Inferior parietal cortex (tissue), 1 donor: ENCODE measurements around the gene FGF14.

Experiments used
- DNase-seq: peaks from one replicate; pipeline ENCODE4 v3.0.0-alpha.2; 2016; ENCODE audit errors: extremely low spot score

FGF14 gene

GRCh38 chr13:101986316-101986715 is 415.5 kb downstream of the FGF14 start:
- no peak for DNase-seq

GRCh38 chr13:101985321-101985720 is 416.5 kb downstream of the FGF14 start:
- DNase-seq: no peak

- DNase-seq: peak; percentile 23
These were observed 418.9 kb downstream of the FGF14 start for GRCh38 chr13:101982903-101983302.

GRCh38 chr13:101979825-101980224 is 422.0 kb downstream of the FGF14 start:
- no peak for DNase-seq

GRCh38 chr13:101978552-101979315 is 423.1 kb downstream of the FGF14 start:
- no peak for DNase-seq

GRCh38 chr13:101977475-101977874 is 424.4 kb downstream of the FGF14 start:
- DNase-seq: no peak

- no peak for DNase-seq
These were observed 429.7 kb downstream of the FGF14 start for GRCh38 chr13:101972191-101972590.

- no peak for DNase-seq
These were observed 431.5 kb downstream of the FGF14 start for GRCh38 chr13:101970341-101970740.

- DNase-seq: no peak
These were observed 434.1 kb downstream of the FGF14 start for GRCh38 chr13:101967781-101968180.

GRCh38 chr13:101967216-101967615 is 434.6 kb downstream of the FGF14 start:
- DNase-seq: no peak

- DNase-seq: no peak
These were observed 436.8 kb downstream of the FGF14 start for GRCh38 chr13:101965096-101965495.

- no peak for DNase-seq
These were observed 442.8 kb downstream of the FGF14 start for GRCh38 chr13:101959016-101959415.

GRCh38 chr13:101955764-101956163 is 446.1 kb downstream of the FGF14 start:
- no peak for DNase-seq

- no peak for DNase-seq
These were observed 450.7 kb downstream of the FGF14 start for GRCh38 chr13:101951114-101951513.

GRCh38 chr13:101949681-101950080 is 452.2 kb downstream of the FGF14 start:
- DNase-seq: no peak

GRCh38 chr13:101946401-101946800 is 455.4 kb downstream of the FGF14 start:
- no peak for DNase-seq

GRCh38 chr13:101945435-101945834 is 456.4 kb downstream of the FGF14 start:
- no peak for DNase-seq

- DNase-seq: no peak
These were observed 457.3 kb downstream of the FGF14 start for GRCh38 chr13:101944521-101944920.

- peak; percentile 22 for DNase-seq
These were observed 459.2 kb downstream of the FGF14 start for GRCh38 chr13:101942535-101943157.

GRCh38 chr13:101942038-101942437 is 459.8 kb downstream of the FGF14 start:
- peak; percentile 78 for DNase-seq

GRCh38 chr13:101941095-101941783 is 460.6 kb downstream of the FGF14 start:
- peak; percentile 48 for DNase-seq

- DNase-seq: no peak
These were observed 462.5 kb downstream of the FGF14 start for GRCh38 chr13:101939370-101939769.

GRCh38 chr13:101935828-101936227 is 466.0 kb downstream of the FGF14 start:
- no peak for DNase-seq
